SH-SY5Y (cell line): Measurements from ENCODE around the gene LMNB1.

Source experiments
- GATA2 ChIP-seq: IDR thresholded peaks from 2 replicates; pipeline ENCODE4 v1.6.1; 2011; ENCODE audit warnings: mild to moderate bottlenecking, low read depth, low read length
- GATA3 ChIP-seq: IDR thresholded peaks from 2 replicates; pipeline ENCODE4 v1.6.1; 2011; ENCODE audit warnings: low read depth, mild to moderate bottlenecking, low read length, moderate library complexity

Gene LMNB1

DNA sequence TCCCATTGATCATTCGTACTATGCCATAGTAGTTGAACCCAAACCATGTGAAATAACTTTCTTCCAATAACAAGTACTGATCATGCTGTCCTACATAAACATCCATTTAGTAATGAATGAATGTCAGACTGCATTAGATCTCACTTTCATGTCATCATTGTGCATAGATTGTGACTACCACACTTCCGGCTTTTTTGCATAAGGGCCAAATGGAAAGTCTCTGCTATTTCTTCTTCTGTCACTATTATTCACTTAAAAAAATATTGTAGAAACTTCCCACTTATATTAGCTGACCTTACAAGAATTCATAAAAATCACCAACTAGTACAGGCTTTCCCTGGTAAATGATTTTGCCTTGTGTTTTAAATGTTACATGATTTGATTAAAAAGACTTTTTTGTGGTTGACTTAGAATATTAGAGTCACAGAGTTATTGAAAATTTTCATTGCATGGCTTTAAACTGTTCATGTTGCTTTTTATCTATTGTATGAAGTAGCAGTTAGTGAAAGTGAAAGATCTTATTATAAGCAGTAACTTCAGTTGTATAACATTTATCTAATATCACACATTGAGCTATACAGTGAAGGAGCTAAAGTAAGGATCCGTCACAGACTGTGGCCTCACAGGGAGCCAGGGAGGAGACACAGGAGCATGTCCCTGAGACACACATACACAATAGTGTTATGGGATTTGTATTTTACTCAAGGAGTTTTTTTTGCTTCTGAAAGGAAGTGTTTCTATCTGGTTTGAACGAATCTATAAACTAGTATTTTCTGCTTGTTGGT, 33.9 kb downstream of the LMNB1 start:
- TF ChIP-seq GATA2 (no peak), GATA3 (no peak)

DNA sequence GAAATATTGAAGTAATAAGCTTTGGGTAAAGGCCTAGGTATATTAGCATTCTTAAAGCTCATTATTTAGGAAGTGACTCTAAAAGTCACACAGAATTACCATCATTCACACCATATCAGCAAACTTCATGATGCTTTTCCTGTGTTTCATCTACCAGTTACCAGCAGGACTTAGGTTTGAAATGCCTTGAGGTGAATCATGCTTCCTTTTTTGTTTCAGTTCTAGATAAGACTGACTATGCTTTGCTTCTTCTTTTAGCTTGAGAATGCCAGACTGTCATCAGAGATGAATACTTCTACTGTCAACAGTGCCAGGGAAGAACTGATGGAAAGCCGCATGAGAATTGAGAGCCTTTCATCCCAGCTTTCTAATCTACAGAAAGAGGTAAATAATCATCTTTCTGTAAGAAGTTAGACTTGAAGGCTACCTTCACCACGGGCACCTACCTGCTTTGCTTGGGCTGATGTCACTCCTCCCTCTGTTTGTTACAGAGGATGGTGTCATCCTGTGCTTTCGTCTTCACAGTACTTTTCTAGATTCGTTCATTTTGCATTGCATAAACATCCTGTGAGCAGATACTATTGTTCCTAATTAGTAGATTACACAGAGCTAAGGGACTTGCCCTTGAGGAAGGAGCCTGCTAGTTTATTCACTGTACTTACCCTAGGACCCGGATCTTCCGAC, 34.7 kb downstream of the LMNB1 start:
- TF ChIP-seq GATA2 (no peak), GATA3 (no peak)

DNA sequence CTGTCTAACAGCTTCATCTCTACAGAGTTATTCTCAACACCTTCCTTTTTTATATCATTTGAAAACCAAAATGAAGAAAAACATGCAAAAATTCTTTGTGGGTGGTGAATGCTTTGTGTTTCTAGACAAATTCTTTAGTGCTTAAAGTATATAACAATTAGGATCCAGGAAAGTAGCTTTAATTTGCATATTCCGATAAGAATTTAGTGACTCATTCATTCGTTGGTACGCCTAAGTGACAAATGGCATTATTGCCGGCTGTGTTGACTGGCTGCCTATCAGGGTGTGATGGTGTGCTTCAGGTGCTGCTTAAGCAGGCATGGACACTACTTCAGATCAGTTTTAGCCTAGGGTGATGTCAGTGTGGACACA, 35.2 kb downstream of the LMNB1 start:
- no peak for TF ChIP-seq GATA2
- TF ChIP-seq GATA3 = no peak

DNA sequence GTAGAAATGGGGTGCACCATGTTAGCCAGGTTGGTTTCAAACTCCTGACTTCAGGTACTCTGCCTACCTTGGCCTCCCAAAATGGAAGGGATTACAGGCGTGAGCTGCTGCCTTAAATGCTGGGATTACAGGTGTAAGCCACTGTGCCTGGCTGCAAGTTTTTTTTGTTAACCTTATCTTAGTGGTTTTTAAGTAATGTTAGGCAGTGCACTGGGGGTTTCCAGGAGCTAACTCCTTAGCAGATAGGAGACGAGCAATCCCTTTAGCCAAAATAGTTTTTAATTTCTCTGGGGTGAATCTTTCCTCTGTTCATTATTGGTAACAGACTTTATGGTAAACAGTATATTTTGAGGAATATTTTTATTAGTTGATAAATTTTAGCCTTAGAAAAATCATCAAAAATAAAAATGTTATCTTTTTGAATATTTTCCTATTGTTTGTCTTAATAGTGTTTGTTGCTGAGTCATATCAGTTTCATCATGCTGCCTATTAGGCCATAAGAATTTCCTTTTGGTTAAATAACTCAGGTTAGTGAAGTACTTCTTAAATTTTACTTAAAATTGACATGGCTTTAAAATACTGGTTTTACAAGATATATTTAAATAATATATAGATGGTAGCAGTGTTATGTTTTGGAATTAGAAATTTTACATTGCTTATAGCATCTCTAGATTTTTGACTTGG, 37.9 kb downstream of the LMNB1 start:
- TF ChIP-seq GATA2 = no peak
- TF ChIP-seq GATA3 = no peak

DNA sequence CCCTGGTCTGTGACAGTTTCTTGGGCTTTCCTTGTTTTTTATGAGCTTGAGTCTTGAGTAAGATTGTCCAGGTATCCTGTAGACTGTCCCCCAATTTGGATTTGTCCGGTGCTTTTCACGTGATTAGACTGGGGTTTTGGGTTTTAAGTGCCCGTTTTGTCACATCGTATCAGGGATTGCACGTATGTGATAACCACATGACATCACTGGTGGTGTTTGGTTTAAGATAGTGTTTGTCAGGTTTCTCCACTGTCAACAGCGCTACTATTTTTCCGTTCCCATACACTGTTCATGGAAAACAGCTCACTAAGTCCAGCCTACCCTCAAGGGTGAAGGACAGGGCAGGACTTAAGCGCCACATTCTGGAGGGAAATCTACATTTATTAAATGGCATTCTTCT, 39.7 kb downstream of the LMNB1 start:
- no peak for TF ChIP-seq GATA2
- TF ChIP-seq GATA3 = no peak

DNA sequence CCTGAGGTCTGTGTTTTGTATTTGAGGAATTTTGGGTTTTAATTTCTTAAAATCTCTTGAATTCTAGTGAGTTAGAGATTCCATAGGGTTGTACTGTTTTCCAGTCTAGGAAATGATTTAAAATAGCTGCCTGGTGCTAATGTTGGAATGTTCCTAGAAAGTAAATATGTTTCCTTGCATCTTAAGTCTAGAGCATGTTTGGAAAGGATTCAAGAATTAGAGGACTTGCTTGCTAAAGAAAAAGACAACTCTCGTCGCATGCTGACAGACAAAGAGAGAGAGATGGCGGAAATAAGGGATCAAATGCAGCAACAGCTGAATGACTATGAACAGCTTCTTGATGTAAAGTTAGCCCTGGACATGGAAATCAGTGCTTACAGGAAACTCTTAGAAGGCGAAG, 41.8 kb downstream of the LMNB1 start:
- TF ChIP-seq GATA3 = no peak
- no peak for TF ChIP-seq GATA2

DNA sequence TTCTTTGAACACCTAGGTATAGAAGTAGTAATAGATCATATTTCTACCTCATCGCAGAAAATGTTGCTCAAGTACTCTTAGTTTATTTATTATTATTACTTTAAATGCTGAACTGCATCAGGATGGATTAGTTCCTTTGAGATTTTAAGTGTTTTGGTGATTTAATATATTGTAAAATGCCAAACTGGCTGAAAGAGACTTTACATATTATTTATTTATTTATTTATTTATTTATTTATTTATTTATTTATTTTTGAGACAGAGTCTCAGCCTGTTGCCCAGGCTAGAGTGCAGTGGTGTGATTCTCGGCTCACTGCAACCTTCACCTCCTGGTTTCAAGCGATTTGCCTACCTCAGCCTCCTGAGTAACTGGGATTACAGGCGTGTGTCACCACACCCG, 42.3 kb downstream of the LMNB1 start:
- TF ChIP-seq GATA2 (no peak), GATA3 (no peak)

DNA sequence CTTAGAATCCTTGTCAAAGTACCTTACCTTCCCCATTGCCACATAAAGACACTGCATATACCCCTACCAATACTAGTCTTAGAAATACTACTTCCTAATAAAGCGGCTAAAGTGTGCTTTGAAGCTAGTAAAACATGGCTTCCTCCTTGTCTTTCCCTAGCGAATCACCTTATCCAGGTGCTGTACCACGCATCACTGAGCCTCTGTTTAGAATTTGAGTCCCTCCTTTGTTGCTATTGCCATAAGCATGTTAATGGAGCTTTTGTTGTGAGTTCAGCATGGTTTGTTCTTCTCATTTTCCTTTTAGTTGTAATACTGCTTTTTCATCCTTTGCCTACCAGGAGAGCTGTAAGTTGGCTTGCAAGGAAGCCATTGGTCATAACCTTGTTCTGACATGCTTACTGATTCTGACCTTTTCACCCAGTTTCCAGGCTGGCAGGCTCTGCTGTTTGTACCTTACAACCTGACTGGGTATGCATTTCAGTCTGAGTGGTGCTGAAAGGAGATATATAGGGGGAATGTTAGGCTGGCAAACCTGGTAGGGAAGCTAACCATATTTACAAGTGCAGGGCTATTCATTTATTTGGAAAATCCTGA, 49.8 kb downstream of the LMNB1 start:
- no peak for TF ChIP-seq GATA2
- no peak for TF ChIP-seq GATA3

DNA sequence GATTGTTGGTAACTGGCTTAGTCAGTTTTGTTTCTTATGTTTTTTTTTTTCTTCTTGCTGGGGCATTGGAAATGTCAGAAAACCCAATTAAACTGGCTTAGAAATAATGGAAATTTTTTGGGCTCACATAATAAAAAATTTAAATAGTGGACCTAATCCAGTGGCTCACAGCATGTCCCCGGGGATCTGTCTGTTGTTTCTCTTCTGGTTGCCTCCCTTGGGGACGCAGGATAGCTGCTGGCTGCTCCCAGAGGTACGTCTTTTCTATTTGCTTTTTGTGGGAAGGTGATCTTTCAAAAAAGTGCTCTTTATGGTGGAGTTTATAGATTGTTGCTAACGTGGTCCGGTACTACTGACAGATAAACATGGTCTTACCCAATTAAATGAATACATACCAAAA, 52.2 kb downstream of the LMNB1 start:
- TF ChIP-seq GATA2 (no peak), GATA3 (no peak)

DNA sequence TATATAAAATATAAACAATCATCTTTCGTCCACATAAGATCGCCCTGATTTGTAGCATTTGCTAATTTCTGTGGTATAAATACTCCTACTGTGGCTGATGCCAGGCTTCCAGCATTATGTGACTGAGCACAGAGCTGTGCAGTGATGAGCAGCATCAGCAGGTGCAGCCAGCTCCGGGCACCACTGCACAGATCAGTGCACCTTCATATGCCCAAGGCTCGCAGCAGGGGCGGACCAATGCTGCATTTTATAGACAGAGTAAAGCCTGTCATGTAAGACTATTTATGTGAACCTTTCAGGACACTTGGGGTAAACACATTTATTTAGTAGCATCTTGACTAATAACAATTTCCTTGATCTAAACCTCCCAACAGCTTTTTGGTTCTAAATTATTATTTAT, 53.1 kb downstream of the LMNB1 start:
- no peak for TF ChIP-seq GATA2
- no peak for TF ChIP-seq GATA3

DNA sequence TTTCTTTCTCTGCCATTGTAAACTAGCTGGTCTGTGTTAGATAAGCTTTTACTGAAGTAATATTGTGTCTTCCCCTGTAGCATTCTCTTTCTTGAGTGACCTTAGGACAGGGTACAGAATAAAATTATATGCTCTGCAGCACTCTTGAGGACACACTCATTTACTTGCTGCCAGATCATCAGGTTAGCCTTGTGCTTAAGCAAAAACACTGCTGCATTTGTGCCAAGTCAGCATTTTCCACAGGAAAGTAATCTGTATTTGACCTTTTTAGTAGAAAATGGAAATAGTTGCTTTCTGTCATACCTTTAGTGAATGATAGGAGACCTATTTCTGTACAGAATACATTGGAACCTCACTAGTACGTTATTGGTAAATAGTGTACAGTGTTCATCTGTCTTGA, 54.2 kb downstream of the LMNB1 start:
- TF ChIP-seq GATA3 (no peak), GATA2 (no peak)

DNA sequence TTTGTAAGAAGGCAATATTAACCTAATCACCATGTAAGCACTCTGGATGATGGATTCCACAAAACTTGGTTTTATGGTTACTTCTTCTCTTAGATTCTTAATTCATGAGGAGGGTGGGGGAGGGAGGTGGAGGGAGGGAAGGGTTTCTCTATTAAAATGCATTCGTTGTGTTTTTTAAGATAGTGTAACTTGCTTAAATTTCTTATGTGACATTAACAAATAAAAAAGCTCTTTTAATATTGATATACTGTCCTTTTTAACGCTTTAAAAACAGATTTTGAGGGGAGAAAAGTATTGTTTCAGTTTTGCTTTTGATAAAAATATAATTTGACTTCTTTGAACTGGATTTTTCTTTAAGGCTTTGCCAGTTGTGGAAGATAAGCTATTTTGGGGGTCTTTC, 59.8 kb downstream of the LMNB1 start:
- no peak for TF ChIP-seq GATA3
- no peak for TF ChIP-seq GATA2

DNA sequence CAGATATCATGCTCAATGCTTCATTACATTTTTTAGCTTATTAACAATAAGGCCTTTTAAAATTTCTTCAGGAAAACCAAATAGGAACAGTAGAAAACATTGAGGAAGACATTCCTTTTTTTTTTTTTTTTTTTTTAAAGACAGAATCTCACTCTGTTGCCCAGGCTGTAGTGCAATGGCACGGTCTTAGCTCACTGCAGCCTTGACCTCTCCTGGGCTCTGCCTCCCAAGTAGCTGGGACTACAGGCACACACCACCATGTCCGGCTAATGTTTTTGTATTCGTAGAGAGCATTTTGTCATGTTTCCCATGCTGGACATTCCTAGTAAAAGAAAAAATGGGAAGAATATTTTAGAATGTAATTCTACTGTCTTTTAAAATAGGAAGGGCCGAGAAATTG, 60.3 kb downstream of the LMNB1 start:
- TF ChIP-seq GATA3 (no peak), GATA2 (no peak)

DNA sequence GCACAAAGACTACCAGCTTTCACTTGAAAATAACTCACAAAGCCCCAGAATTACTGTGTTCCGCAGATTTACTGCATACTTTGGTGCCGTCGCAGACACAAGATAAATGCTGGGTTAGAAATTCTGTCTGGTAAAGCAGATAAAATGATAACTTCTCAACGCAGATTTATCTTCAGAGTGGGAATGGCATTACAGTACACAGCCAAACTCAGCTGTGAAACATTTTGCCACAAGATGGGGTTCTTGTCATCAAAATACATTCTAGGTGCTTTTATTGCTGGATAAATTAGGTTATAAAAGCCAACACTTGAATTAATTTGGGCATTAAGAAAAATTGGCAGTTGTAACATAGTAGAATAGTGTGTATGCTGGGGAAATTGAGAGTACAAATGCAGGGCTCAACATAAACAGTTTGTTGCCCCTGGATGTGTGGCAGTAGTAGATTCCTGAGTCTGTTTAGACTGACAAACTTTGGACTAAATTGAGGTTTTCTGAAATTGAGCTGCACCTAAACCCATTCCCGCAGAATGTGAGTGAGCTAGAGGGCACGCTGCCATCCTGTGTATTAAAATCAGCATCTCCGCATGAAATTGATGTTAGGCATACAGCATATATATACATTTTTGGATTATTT, 61.1 kb downstream of the LMNB1 start:
- TF ChIP-seq GATA2 = peak; percentile 31; the same call in 1 of the 2 replicates
- TF ChIP-seq GATA3 = no peak
